GM12865 (cell line): ENCODE measurements around the gene EIF3D.

Source experiments
- DNase-seq: peaks from one replicate; pipeline ENCODE4 v3.0.0; 2010; ENCODE audit warnings: low read depth
- H3K4me3 ChIP-seq: 2 replicates; pipeline ENCODE4 v1.5.1; 2011; ENCODE audit warnings: mild to moderate bottlenecking, low read depth, low read length, control low read depth
- CTCF ChIP-seq: IDR thresholded peaks from 2 replicates; pipeline ENCODE4 v1.5.1; 2011; ENCODE audit warnings: low read length, control low read depth, low read depth, inconsistent platforms; ENCODE audit not compliant: insufficient read depth; ENCODE audit errors: missing control alignments

EIF3D gene

GRCh38 chr22:36492109-36492508, 36.9 kb downstream of the EIF3D start:
- DNase-seq, result no peak
- TF ChIP-seq CTCF, result no peak
- no peak overlapping the region for H3K4me3 ChIP-seq

GRCh38 chr22:36491155-36491554, 37.8 kb downstream of the EIF3D start:
- no peak for TF ChIP-seq CTCF
- no peak overlapping the region for H3K4me3 ChIP-seq

GRCh38 chr22:36486619-36487384, 42.2 kb downstream of the EIF3D start:
- H3K4me3 ChIP-seq, result no peak overlapping the region
- peak; percentile 50 for TF ChIP-seq CTCF
- peak; percentile 55 for DNase-seq

More at GRCh38 chr22:36491155-36491554, 37.8 kb downstream of the EIF3D start:
- DNase-seq, result no peak

- TF ChIP-seq CTCF, result no peak
- peak within 1 kb of the TSS; percentile 81 for H3K4me3 ChIP-seq
- DNase-seq, result peak; percentile 98
These were observed 47.4 kb downstream of the EIF3D start, which contains the start of gene TXN2 for GRCh38 chr22:36481393-36482168. TXN2 (minus strand) TSS chr22:36481640; CDS start chr22:36480837, 803 bp downstream.

GRCh38 chr22:36480941-36481392, 48.0 kb downstream of the EIF3D start:
- TF ChIP-seq CTCF, result no peak
- peak overlapping the region; percentile 81 for H3K4me3 ChIP-seq
- no peak for DNase-seq

GRCh38 chr22:36478966-36479365, 50.0 kb downstream of the EIF3D start:
- DNase-seq, result no peak

More at GRCh38 chr22:36478966-36479365, 50.0 kb downstream of the EIF3D start:
- no peak overlapping the region for H3K4me3 ChIP-seq
- TF ChIP-seq CTCF, result no peak
